ENCODE results near the gene HS3ST3A1.

Gene HS3ST3A1

DNA sequence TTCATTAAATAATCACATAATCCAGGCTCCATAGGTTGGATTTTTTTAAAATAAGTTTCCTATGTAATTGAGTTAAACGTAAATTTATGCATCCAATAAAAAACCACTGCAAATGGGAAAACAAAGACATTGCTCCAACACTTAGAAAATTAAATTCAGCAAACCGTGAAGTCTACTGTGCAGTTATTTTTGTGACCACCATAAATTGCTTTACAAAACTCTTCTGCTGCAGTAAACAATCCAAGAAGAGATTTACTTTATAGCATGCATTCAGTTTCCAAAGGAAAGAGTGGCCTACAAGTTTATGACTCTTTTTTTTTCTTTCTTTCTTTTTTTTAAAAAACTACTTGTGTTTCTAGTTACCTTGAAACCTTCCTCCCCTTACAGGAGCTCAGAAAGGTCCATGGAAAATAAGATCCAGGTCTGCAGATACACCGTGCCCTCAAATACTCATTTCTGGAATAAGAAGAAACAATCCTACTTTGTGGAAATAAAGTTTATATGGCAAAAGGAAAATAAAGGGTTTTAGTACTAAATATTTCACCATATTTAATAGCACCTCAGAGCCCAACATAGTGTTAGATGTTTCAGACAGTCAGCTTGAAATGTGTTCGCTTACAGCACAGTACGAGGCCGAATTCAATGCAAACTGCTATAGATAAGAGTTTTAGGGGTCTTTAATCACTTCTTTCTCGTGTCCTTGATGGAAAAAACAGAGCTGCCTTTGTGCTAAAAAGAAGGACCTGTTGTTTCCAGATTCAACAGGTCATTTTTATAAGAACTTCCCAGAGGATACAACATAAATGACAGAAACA, 3.2 kb downstream of the HS3ST3A1 start:
- no peak for DNase-seq (ENCODE audit: low spot score)

DNA sequence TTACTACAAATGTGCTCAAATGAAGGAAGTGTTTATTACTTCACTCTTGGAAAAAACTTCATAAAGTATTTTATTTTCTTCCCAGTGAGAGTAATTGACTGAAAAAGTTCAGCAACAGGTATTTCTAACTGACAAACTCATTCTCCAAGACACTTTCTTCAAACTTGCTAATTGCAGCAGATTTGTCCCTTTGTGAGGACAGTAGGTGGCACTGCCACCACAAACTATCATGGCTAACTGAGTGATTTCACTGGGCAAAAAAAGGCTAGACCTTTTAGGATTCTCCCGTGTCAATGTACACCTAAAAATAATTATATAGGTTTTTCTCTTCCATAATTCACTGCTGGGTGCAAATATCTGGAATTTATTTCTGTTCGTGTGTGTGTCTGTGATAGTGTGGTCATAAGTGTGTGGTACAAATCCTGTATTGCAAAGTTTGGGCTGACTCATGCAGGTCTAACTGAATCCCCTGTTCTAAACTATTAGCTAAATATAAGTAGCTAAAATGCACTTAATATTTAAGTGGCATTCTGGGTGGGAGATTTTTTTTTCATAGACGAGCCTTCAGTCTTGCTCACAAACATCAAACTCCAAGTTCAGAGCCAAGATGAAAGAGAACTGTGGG, 3.9 kb downstream of the HS3ST3A1 start:
- peak; percentile 38 for DNase-seq (ENCODE audit: low spot score)

DNA sequence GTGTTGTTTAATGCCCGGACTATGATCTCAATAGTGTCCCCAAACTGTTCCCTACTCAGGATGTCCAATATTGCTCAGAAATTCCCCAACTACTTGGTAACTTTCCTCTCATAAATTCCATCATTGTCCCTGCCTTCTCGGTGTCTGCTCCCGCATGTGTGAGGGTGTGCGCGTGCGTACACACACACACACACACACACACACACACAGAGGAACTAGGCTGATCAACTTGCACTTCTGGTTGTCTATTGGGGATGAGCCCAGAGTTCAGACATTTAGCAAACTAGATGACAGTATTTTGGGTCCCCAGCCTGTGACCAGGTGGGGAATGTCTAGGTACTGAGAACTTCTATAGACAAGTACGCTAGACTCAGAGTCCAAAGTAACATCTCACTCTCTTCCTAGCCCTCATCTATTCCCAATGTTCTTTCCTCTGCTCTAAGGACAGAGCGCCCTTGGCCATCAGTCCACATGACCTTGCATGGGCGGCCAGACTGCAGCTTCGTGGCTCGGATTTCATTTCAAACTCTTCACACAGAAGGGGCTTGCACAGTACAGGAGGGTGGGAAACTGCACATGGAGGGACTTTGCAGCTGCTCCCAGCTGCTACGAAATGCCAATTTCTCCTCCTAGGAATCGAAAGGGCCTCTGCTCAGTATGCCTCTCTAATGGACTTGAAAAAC, 5.3 kb downstream of the HS3ST3A1 start:
- DNase-seq (ENCODE audit: low spot score): no peak

DNA sequence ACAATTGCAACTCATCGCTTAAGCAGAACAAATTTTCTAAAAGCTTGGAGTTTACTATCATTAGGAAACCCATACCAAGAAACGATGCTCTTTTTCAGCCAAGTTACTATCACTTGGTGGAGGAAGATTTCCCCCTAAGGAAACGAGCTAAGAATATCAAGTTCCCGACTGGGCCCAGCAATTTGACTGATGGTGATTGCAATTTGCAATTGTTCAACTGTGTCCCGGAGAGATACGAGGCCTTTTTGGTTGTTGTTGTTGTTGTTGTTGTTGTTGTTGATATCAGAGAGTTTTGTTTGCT, 6.2 kb downstream of the HS3ST3A1 start:
- DNase-seq (ENCODE audit: low spot score): no peak

DNA sequence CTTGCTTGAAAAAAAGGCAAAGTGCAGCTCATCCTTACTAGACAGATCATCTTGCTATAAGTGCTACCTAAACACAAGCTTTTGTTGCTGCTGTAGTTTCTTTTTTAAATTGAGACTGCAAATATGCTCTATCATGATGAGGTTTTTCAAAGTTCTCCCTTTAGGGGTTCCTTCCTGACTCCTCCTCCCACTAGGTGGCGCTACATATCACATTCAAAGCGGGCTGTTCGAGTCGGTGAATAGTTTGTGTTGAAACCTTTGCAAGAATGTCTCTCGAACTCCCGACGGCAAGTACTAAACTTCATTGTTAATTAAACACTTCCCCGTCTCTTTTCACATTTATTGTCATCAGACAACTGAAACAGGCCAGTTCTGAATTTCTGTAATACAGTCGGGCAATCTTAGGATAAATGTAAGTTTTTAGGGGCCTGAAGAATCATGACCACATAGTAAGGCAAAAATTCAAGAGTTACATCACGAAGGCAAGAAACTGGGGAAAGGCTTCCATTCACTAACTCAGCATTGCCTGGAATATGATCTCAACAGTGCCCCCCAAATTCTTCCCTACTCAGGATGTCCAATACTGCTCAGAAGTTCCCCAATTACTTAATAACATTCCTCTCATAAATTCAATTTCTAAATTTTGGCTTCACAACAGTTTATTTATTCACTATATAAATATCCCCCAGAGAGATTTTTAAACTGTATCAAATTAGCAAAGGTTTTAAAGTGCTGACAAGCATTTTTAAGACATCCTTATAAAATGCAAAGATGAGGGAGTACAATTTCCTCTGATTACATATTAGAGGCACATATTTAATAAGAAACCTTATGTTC, 6.7 kb downstream of the HS3ST3A1 start:
- DNase-seq (ENCODE audit: low spot score): peak; percentile 73

DNA sequence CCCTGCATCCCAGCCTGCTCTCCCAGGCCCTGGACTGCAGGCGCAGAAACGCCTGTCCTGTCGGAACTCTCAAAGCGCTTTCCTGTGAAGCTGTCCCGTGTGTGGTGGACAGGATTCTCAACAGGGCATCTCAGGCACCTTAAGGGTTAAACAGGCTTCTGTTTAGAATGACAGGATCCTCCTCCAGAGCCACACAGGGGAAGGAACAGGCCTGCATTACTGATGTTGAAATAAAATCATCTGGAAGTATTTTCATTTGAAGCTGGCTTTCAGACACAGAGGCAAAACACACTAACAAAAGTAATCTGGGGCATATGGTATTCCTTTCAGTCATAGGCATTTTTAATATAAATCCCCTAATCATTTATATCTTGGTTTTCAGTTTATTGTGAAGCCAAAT, 7.4 kb downstream of the HS3ST3A1 start:
- DNase-seq (ENCODE audit: low spot score): peak; percentile 44

DNA sequence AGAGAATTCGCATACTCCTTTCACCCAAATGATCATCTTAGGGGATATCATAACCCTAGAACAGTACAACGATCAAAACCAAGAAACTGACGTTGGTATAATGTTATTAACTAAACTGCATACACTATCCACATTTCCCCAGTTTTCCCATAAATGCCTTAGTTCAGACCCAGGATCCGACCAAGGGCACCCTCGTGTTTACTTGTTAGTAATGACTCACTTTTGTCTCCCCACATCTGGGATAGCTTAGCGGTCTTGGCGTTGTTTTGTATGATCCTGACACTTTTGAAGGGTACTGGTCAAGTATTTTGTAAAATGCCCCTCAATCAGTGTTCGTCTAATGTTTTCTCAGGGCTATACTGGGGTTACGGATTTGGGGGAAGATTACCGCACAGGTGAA, 8.0 kb downstream of the HS3ST3A1 start:
- DNase-seq (ENCODE audit: low spot score): peak; percentile 25

DNA sequence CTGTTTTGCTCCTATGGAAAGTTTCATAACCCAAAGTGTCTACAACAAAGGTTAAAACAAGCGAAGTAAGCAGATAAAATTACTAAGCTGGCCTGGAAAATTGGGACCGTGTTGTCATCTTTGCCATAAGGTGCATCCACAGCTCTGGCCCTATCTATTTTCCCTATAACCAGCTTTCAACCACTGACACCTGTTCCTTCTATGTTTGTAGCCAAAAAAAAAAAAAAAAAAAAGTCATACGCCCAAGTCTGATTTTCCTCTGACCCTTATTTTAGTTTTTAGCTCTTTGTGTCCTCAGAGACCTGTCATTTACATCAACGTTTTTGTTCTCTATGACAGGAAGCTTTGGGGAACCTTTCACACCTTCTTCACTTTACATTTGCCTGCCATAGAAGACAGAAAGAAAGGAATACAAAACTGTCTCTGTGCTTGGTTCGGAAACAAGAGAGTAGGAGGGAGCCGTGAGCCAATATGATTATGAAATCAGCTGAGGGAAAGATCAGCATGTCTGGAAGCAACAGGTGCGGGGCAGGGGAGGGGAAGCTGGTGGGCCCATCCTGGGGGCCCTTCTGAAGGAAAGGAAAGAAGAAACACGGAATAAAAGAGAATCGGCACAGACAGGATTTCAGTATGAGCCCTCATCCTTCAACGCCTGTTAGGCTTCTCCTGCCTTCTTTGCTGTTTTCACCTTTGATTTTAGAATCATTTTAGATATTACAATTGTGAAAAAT, 8.5 kb downstream of the HS3ST3A1 start:
- DNase-seq (ENCODE audit: low spot score): no peak

DNA sequence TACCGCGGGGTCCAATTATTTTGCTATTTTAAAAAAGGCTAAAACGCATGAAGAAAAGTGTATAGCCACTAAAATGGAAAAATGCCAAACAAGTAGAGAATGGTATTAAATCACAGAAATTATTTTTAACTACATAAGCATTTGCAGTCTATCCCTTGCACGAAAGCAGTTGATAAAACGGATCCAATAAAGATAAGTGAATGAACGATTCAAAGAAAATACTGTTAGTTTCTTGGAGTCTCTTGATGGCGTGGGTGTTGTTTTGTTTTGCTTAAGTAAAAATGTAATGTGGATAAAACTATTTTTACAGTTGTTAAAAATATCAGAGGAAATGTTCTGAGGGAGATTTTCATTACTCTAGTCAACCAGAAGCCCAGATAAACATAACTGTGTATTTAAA, 9.3 kb downstream of the HS3ST3A1 start:
- no peak for DNase-seq (ENCODE audit: low spot score)

DNA sequence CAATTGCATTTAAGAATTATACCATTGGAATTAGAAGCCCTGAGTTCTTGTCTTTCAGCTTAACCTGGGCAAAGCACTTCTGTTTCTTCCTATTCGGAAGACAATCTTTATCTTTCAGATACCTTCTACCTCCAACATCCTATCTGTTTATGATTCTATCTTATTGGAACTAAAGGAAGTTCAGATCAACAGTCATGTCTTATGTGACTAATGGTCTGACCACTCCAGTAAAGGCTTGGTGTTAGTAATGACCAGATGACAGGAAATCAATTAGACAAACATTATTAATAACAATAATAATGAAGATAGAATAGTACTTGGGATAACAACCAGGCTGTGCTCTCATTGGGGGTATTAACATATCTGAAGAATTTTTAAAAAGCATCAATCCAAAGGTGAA, 11.3 kb downstream of the HS3ST3A1 start:
- no peak for DNase-seq (ENCODE audit: low spot score)

DNA sequence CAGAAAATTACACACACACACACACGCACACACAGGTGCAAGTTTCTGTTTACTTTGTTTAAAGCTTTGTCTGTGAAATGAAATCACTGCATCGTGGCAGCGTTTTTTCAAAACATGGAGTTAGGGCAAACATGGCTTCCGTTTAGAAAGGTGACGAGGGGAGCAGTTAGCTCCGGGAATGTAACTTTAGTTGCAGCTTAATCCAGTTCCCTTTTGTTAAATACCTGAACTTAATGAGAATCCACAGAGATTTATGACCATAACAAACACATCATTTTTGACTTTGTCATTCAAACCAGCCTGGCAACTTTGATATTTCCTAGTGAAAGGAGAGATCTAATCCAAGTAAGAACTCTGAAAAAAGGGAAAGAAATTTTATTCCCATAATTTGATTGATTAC, 12.1 kb downstream of the HS3ST3A1 start:
- DNase-seq (ENCODE audit: low spot score): no peak

DNA sequence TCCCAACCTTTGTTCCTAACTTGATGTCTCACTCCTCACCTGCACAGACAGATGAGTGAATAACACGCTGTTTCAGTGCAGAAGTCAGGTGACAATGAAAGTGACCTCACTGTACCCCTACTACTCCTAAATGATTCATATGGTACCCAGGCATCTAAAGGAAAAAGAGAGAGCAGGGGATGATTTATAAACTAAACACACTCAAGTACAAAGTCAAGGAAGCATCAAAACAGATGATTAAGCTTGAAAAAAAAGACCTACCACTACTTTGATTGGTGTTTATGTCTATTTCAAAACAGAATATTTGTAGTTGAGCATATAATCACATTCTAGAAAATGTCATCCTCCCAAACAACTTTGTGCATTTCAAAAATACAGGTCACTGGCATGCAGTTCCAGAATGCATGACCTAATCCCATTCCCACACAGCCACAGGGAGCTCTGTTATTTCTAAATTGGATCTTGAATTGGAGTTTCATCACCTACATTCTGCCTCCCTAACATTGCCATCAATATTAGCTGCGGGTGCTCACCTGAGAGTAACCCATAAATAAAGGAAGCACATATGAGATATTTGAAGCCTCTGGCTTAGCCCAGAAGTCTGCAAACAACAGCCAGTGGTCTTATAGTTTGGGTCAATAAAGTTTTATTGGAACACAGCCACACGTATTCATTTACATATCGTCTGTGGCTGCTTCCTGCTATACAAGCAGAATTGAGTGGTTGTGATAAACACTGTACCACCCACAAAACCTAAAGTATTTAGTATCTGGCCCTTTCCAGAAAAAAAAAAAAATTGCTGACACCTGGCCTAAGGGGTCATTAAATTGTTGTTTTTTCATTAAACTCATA, 14.0 kb downstream of the HS3ST3A1 start:
- DNase-seq (ENCODE audit: low spot score): peak; percentile 28

DNA sequence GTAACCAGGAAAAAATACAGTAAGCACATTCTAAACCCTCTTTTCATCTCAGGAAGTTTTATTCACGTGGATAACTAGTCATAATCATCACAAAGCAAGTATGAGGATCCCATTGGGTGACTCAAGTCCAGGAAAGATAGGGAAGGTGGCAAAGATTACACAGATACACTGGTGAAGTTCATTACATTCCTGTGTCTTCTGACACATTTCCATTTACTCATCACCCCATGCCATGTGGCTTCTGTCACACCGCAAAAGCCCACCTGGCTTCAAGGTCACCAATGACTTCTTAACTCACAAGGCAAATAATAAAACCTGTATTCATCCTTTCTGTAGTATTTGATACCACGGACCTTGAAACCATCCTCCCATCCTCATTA, 17.0 kb downstream of the HS3ST3A1 start:
- no peak for DNase-seq (ENCODE audit: low spot score)

DNA sequence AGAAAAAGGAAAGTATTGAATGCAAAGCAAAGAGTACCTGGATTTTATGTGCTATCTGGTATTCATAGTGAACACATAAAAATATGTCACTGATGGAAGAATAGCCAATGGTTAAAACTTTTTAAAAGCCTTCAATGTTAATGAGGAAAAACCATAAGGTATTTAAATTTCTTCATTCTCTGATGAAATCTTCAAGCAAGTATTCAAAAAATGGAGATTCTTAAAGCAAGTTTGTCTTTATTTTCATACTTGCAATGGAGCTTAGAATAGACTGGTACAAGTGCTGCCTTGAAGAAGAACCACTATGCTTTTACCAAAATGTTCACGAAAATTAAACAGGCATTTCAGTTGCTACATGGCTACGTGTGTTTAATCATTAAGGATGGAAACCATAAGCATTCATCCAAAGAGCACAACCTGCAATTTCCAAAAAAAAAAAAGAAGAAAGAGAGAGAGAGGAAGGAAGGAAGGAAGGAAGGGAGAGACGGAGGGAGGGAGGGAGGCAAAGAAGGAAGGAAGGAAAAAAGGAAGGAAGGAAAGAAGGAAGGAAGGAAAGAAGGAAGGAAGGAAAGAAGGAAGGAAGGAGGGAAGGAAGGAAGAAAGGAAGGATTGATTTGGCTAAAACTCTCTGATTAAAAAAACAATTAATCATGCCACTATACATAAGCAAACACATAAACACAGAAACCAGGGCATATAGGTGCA, 17.6 kb downstream of the HS3ST3A1 start:
- no peak for DNase-seq (ENCODE audit: low spot score)

DNA sequence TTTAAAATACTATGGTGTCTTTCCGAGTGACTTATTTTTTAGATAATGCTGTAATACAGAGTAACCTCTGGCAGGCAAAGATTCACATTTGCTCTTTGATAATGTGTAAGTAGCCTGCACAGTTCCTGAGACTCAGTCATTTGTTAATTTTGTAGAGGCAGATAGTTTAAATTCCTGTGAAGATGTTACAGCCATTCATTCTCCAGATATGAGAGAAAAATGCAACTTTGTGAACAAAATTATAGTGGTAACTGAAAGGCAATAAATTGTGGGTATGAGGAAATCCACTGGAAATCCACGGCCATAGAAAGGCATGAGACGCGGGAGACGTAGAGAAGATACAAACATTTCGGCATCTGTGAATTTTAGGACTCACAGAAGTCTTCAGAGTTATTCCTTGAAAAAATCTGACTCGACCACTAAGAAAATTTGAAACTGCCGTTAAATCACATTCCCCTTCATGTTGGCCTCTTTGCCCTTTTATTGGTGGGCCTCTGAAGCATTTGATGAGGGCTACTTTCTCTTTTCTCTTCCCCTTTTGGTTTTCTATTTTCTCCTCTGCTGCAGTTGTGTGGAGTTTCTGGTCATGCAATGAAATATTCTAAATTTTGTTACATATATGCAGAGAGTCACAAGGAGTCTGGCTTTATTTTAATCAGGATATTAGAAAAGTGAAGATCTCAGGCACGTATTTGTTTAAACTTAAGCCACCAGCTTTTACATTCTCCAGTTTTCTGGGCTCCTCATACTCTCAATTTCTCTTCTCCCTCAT, 18.8 kb downstream of the HS3ST3A1 start:
- DNase-seq (ENCODE audit: low spot score): peak; percentile 46

DNA sequence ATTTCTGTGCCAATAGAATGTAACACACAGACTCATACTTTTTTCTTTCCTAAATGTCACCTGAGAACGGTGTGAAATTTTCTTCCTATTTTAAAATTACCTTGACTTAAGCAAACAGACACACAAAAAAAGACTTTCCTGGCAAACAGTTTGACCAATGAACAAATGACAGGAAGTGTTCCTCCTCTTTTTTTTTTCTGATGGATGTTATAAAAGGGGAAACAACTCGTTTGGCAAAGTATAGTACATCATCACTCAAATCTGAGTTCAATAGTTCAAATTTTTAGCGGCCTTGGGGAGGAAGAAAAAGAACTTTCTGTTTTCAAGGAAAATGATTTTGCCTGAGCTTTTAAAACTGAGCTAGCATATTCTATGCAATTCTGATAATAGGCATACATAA, 19.8 kb downstream of the HS3ST3A1 start:
- DNase-seq (ENCODE audit: low spot score): no peak

DNA sequence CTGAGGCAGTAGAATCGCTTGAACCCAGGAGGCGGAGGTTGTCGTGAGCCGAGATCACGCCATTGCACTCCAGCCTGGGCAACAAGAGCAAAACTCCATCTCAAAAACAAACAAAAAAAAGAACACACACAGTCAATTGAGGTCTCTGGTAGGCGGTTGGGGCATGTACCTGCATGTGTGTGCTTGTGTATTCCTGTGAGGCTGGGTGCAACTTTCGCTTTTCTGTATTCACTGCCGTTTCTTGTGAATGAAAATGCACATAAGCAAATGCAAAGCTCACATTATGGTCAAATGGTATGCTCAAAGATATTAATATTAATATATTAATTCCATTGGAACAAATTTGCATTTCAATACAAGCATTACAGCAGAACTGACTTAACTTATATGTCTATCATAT, 20.9 kb downstream of the HS3ST3A1 start:
- DNase-seq (ENCODE audit: low spot score): no peak

DNA sequence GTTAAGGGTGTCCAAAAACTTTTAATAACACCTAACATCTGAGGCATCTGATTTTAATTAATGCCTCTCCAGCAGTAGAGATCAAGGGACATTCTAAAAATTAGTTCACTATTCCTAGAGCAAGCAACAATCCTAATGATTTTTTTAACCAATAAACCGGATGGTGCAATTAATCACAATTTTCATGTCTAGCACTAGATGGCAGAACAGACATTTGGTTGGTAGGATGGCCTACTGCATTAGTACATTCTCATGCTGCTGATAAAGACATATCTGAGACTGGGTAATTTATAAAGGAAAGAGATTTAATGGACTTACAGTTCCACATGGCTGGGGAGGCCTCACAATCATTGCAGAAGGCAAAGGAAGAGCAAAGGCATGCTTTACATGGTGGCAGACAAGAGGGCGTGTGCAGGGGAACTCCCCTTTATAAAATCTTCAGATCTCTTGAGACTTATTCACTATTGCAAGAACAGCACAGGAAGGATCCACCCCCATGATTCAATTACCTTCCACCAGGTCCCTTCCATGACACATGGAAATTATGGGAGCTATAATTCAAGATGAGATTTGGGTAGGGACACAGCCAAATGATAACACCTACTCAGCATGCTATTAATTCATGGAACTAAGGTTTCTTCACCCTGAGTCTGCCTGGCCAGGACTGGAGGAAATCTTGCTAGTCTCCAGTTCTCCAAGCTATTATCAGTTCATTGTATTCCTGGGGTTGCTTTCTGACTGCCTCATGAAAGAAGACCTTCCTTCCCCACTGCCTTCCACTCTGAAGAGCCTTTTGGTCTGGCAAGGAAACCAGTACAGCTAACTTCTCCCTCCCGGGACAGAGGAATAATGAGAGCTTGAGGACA, 24.8 kb downstream of the HS3ST3A1 start:
- no peak for DNase-seq (ENCODE audit: low spot score)

Data from GM03348 (cell line).